IMR-90 (cell line): ENCODE data around the gene RLIM.

Experiments used
- BHLHE40 ChIP-seq: fragments of 150-350 bp; IDR thresholded peaks from 2 replicates; pipeline ENCODE4 v1.6.1; 2016; ENCODE audit warnings: mild to moderate bottlenecking, low read depth, low read length
- CEBPB ChIP-seq: IDR thresholded peaks from 2 replicates; pipeline ENCODE4 v1.6.1; 2012; ENCODE audit warnings: low read depth, low read length, improper control_type of control experiment
- ELK1 ChIP-seq: fragments of 150-350 bp; IDR thresholded peaks from 2 replicates; pipeline ENCODE4 v1.6.1; 2016; ENCODE audit warnings: low read depth, mild to moderate bottlenecking, low read length, moderate library complexity, borderline replicate concordance
- MAFK ChIP-seq: IDR thresholded peaks from 2 replicates; pipeline ENCODE4 v1.6.1; 2012; ENCODE audit warnings: low read depth, low read length, improper control_type of control experiment
- MAZ ChIP-seq: IDR thresholded peaks from 2 replicates; pipeline ENCODE4 v1.6.1; 2012; ENCODE audit warnings: low read depth, mild to moderate bottlenecking, low read length, improper control_type of control experiment, moderate library complexity, borderline replicate concordance
- NFE2L2 ChIP-seq: fragments of 150-350 bp; IDR thresholded peaks from 2 replicates; pipeline ENCODE4 v1.6.1; 2016; ENCODE audit warnings: low read depth, mild to moderate bottlenecking, low read length
- POLR2A ChIP-seq: IDR thresholded peaks from 2 replicates; pipeline ENCODE4 v1.6.1; 2012; ENCODE audit warnings: mild to moderate bottlenecking, low read depth, low read length
- RAD21 ChIP-seq: IDR thresholded peaks from 2 replicates; pipeline ENCODE4 v1.6.1; 2012; ENCODE audit warnings: low read length, improper control_type of control experiment
- RFX5 ChIP-seq: IDR thresholded peaks from 2 replicates; pipeline ENCODE4 v1.8.0; 2012; ENCODE audit warnings: low read depth, mild to moderate bottlenecking, low read length, moderate library complexity
- TF ChIP-seq, protein P1 (sequence below): conservative IDR thresholded peaks from 2 replicates; pipeline ENCODE4 v1.5.1; 2012; ENCODE audit warnings: mild to moderate bottlenecking, low read depth, low read length, improper control_type of control experiment
- TF ChIP-seq, protein P2 (sequence below): fragments of 150-350 bp; IDR thresholded peaks from 2 replicates; pipeline ENCODE4 v1.6.1; 2017; ENCODE audit warnings: mild to moderate bottlenecking, antibody characterized with exemption, low read length, low read depth

DNA sequence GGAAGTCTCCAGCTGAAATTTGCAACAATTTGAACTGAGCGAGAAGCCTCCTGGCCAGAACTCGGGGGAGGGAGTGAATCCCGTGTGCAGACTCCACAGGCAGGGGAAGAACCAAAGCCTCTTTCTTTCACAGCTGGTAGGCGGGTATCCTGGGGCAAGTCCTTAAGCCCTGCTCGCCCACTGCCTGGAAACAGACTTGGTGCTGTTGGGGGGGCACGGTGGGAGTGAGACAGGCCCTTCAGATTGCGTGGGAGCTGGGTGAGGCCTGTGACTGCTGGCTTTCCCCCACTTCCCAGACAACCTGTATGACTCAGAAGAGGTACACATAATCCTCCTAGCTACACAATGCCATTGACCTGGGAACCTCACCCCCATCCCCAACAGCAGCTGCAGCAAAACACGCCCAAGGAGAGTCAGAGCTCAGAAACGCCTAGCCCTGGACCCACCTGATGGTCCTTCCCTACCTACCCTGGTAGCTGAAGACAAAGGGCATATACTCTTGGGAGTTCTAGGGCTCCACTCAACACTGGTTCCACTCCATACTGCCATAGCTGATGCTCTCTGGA lies 22.4 kb upstream of the RLIM start:
- no peak for TF ChIP-seq RAD21
- TF ChIP-seq, protein P1, sequence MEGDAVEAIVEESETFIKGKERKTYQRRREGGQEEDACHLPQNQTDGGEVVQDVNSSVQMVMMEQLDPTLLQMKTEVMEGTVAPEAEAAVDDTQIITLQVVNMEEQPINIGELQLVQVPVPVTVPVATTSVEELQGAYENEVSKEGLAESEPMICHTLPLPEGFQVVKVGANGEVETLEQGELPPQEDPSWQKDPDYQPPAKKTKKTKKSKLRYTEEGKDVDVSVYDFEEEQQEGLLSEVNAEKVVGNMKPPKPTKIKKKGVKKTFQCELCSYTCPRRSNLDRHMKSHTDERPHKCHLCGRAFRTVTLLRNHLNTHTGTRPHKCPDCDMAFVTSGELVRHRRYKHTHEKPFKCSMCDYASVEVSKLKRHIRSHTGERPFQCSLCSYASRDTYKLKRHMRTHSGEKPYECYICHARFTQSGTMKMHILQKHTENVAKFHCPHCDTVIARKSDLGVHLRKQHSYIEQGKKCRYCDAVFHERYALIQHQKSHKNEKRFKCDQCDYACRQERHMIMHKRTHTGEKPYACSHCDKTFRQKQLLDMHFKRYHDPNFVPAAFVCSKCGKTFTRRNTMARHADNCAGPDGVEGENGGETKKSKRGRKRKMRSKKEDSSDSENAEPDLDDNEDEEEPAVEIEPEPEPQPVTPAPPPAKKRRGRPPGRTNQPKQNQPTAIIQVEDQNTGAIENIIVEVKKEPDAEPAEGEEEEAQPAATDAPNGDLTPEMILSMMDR = no peak
- no peak for TF ChIP-seq RFX5
- TF ChIP-seq BHLHE40 = no peak
- TF ChIP-seq POLR2A = no peak
- TF ChIP-seq CEBPB = no peak
- no peak for TF ChIP-seq NFE2L2
- no peak for TF ChIP-seq MAZ
- no peak for TF ChIP-seq ELK1
- TF ChIP-seq, protein P2, sequence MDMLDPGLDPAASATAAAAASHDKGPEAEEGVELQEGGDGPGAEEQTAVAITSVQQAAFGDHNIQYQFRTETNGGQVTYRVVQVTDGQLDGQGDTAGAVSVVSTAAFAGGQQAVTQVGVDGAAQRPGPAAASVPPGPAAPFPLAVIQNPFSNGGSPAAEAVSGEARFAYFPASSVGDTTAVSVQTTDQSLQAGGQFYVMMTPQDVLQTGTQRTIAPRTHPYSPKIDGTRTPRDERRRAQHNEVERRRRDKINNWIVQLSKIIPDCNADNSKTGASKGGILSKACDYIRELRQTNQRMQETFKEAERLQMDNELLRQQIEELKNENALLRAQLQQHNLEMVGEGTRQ = no peak
- TF ChIP-seq MAFK = no peak
